GM18517 (cell line): Measurements from ENCODE around the gene EPB41L4B.

Experiments used
- ATAC-seq: cut with Tn5 transposase; IDR thresholded peaks from one replicate; pipeline ENCODE4 v1.9.1; 2021; ENCODE audit warnings: mild to moderate bottlenecking, moderate library complexity; ENCODE audit not compliant: unreplicated experiment

EPB41L4B gene

GRCh38 chr9:109167716-109168115, 153.1 kb downstream of the EPB41L4B start:
- no peak for ATAC-seq

GRCh38 chr9:109166771-109167601, 153.9 kb downstream of the EPB41L4B start, which contains the start of gene FRRS1L:
FRRS1L (minus strand) TSS chr9:109167249; CDS start chr9:109167138, 111 bp downstream.
- ATAC-seq = no peak

DNA sequence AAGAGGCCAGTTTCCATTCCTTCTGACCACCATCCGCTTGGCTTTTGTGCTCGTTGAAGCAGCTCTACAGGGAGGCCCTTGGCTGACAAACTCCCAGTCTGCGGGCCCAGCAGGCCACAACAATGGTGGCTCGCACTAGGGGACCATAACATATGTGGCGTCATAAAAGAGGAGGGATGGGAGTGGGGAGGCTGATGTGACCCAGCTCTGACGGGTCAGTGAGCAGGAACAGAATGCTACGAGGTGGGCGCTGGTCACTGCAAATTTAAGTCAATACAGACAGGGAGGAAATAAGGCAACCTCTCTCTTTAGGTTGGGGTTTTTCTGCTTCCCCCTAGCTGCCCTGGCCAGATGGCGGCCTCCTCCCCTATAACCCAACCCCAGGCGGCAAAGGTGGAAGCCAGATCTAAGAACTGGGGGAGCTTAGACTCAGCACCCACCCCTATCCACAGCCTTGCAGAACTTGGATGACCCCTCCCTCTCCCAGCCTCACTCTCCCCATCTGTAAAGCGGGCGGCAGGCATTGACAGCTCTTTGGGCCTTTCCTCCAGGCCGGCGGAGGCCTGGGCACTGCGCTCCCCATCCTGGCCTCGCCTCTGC, 154.6 kb downstream of the EPB41L4B start:
- no peak for ATAC-seq

DNA sequence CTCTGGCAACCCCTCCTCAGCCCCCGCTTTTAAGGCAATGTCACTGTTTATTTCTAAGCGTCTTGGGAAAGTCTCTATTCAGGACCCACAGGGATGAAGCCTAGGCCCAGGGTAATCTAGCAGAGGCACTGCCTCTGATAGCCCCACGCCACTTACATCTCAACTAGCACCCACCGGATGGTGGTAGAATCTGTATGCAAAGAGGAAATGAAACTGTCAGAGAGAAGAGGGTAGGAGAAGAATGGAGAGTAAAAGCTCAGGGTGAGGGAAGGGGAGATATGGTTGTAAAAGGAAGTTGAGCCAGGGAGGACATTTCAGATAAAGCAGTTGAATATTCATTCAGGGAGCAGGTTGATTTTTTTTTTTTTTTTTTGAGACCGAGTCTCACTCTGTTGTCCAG, 156.8 kb downstream of the EPB41L4B start:
- peak; percentile 80 for ATAC-seq

- no peak for ATAC-seq
Measured at GRCh38 chr9:109163194-109163593, 157.7 kb downstream of the EPB41L4B start.

DNA sequence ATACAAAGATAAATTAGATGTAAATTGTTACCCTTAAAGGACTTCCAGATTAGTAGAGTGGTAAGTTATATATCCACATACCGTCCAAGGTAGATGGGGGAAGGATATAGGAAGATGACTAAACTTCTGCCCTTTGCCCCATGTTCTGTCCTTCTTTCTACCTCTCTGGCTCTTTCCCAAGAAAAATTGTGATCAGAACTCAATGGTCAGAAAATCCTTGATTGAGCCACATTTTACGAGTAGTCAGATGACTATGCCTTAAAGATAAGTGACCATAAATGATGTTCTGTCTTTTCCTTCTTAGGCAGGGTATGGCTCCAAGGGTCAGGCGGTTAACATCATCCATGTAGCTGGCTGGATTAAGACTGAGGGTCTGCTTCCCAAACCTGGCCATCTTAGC, 158.2 kb downstream of the EPB41L4B start:
- no peak for ATAC-seq

DNA sequence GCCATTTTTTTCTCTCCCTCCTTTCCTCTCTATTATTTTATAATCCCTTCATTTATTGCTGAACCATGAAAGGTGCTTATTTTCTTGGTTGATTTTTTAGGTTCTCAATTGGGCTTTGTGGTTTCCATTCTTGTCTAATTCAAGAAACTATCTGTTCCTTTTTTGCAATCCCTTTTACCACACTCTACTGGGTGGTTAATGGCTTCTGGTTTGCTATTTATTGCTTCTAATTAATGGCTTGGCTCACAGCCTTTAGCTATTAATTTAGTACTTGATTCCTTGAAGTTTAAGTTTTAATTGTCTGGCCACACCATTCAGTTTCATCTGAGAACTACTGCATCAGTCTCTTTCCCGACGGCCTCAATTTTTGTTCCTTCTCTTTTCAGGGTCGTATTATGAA, 159.4 kb downstream of the EPB41L4B start:
- no peak for ATAC-seq

GRCh38 chr9:109159583-109159982, 161.3 kb downstream of the EPB41L4B start:
- ATAC-seq = no peak

- no peak for ATAC-seq
Measured at GRCh38 chr9:109158651-109159050, 162.2 kb downstream of the EPB41L4B start.

- ATAC-seq = no peak
Measured at GRCh38 chr9:109156708-109157107, 164.2 kb downstream of the EPB41L4B start.

DNA sequence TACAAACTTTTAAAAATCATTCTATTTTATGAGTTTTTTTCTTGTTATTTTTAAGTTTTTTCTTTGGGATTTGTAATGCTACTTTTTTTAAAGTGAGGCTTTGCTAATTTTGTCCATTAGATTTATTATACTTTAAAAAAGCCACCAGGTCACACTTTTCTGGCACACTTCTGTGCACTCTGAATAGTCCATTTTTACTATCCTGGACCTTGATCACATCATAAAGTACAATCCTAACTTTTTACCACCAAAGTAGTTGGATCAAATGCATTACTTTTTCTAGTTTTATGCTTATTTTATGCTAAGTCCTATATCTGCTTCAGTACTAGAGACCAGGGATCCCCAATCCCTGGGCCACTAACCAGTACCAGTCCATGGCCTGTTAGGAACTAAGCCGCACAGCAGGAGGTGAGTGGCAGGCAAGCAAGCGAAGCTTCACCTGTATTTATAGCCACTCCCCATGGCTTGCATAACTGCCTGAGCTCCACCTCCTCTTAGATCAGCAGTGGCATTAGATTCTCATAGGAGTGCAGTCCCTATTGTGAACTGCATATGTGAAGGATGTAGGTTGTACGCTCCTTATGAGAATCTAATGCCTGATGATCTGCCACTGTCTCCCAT, 169.8 kb downstream of the EPB41L4B start:
- no peak for ATAC-seq

DNA sequence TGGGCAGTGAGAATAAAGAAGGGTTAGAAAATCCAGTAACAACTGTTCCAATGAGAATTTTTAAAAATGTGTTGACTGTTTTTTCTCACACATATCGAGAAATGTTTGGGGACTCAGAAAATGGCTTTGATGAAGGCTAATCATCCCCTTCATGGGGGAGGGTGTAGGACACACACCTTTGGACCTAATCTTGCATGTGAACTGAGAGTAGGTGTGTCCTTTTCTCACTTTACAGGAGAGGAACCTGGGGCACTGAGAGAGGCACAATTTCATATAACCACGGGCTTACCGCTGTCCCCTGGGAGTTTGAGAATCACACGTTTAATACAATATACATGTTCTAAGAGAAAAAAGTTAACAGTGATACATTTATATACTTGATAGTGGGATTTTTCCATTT, 171.1 kb downstream of the EPB41L4B start:
- no peak for ATAC-seq

DNA sequence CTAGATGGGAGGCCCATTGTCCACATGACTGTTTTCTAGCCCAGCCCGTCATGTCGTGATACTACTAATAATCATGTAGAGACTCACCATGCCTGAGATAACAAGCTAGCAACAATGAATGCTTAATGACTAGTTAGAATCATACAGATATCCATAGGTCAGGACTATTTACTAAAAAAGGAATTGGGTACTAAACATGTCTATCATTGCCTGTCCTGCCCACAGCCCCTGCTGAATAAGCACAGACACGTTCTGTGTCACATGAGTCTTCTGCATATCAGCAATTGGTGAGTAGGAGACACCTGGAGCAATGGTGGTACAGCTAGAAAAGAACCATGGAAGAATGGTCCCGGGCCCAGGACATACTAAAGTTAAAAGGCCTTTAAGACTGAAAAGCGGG, 171.8 kb downstream of the EPB41L4B start:
- no peak for ATAC-seq

- ATAC-seq = no peak
Measured at GRCh38 chr9:109145051-109145450, 175.8 kb downstream of the EPB41L4B start.

DNA sequence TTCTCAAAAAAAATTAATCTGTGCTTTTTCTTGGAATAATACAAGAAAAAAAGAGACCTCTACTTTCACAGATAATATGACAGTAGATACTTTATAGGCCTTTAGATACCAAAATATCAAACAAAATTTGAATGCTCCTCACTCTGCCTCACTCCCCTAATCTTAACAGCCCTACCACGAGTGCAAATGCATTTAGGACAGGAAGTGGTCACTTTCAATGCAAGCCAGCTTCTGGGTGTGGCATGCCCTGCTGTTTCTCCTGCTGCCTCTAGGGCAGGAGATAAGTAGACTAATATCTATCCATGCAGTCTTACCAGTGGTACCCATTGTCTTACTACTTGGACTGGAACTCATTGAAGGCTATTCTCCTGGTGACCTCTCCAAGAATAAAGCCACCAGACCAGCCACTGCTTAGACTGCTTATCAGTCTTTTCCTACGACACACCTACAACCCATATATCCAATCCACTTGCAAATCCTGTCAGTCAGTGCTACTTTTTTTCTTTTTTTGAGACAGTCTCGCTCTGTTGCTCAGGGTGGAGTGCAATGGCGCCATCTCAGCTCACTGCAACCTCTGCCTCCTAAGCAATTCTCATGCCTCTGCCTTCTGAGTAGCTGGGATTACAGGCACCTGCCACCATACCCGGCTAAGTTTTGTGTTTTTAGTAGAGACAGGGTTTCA, 176.8 kb downstream of the EPB41L4B start:
- peak; percentile 99 for ATAC-seq

- no peak for ATAC-seq
Measured at GRCh38 chr9:109141375-109141774, 179.5 kb downstream of the EPB41L4B start.

DNA sequence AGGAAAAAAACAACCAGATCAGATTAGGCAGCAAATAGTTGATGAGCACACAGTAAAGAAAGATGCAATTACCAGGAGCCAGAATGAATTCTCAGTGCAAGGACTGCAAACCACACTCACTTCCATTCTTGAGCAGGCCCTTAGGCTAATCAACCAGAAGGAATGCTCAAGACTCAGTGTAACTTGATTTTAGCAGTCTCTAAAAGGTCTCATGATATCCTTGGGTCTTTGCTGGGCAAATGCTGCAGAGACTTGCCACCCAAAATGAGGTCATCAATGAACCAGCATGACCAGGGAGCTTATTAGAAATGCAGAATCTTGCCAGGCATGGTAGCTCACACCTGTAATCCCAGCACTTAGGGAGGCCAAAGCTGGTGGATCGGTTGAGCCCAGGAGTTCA, 181.0 kb downstream of the EPB41L4B start:
- ATAC-seq = no peak

GRCh38 chr9:109138421-109138820, 182.4 kb downstream of the EPB41L4B start:
- no peak for ATAC-seq

GRCh38 chr9:109134167-109134578, 186.7 kb downstream of the EPB41L4B start:
- ATAC-seq = no peak

DNA sequence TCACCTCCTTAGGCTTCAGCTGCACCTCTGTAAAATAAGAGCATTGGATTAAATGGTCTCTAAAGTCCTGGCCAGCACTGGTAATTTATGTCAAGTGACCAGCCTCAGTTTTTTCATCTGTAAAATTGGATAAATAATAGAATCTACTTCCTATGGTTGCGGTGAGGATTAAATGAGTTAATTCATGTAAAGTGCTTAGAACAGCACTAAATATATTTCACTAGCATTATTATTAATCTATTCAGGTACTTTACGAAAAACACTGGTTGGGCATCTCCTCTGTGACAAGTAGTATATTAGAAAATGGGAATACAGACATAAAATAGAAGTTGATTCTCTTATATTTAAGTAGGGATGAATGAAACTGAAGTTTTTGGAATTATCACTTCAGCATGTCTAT, 187.3 kb downstream of the EPB41L4B start:
- no peak for ATAC-seq

DNA sequence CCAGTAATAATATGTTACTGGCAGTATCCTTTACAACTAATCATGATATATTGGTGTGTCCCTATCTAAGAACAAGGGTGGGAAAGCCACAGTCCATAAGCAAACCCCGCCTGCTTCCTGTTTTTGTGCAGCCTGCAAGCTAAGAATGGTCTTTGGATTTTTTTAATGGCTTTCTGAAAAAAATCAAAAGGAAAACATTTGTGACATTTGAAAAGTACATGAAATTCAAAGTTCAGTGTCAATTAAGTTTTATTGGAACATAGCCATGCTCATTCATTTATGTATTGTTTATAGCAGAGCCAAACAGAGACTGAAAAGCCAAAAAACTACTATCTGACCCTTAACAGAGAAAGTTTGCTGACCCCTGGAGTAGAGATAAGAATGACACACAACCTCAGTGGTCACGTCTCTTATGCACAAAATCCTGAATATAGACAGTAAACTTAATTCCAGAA, 188.3 kb downstream of the EPB41L4B start:
- no peak for ATAC-seq
